Tibial nerve (tissue), 4 donors: ENCODE results near the gene NFKBIB. TPM values are rescaled to one million over a fixed set of nuclear protein-coding genes. Genes with fewer than 3 reads are reported as not detected.

Experiments
- DNase-seq, 2 donors: peaks; one replicate each; pipeline ENCODE4 v3.0.0-alpha.2; 2019; ENCODE audit warnings: low spot score in 2 of 2
- H3K27ac ChIP-seq, 4 donors: fragments of 200-600 bp; sonication (generic) in 3 of 4; one replicate each; pipeline ENCODE4 v1.5.1; 2017 to 2019; ENCODE audit warnings: mild to moderate bottlenecking in 1 of 4
- H3K27me3 ChIP-seq, 2 donors: fragments of 200-600 bp; sonication (generic) in 1 of 2; one replicate each; pipeline versions ENCODE4 v1.5.1 to v1.6.0; 2017 to 2019
- H3K36me3 ChIP-seq, 3 donors: fragments of 200-600 bp; sonication (generic); one replicate each; pipeline ENCODE4 v1.5.1; 2018 to 2019
- H3K4me1 ChIP-seq, 4 donors: fragments of 200-600 bp; sonication (generic) in 3 of 4; one replicate each; pipeline ENCODE4 v1.5.1; 2017 to 2019
- H3K4me3 ChIP-seq, 4 donors: fragments of 200-600 bp; sonication (generic) in 3 of 4; one replicate each; pipeline ENCODE4 v1.5.1; 2017 to 2019; ENCODE audit warnings: mild to moderate bottlenecking in 1 of 4, moderate library complexity in 1 of 4
- H3K9me3 ChIP-seq, 4 donors: fragments of 200-600 bp; sonication (generic) in 3 of 4; one replicate each; pipeline ENCODE4 v1.5.1; 2017 to 2019
- EP300 ChIP-seq, 2 donors: sonication (generic); formaldehyde crosslinking; IDR thresholded peaks; one replicate each; pipeline ENCODE4 v1.6.1; 2017; ENCODE audit warnings: antibody characterized with exemption in 2 of 2, mild to moderate bottlenecking in 1 of 2
- POLR2A ChIP-seq, 2 donors: fragments of 450-650 bp; IDR thresholded peaks; one replicate each; pipeline ENCODE4 v1.6.1; 2017; ENCODE audit warnings: antibody characterized with exemption in 2 of 2, mild to moderate bottlenecking in 2 of 2, moderate library complexity in 2 of 2
- WGBS, 2 donors: methylation state at CpG; one replicate each; pipeline ENCODE4 v1.1.5; 2018; 5-methylcytosine and 5-hydroxymethylcytosine counted together
- total RNA-seq, 4 donors: library from RNA; depleted of rRNA; stranded (reverse); fragments of >200 nt; gene quantifications; one replicate each; pipeline ENCODE4 v1.1.0, GENCODE V29; 2016
- TF ChIP-seq, protein P1 (sequence below), 5 experiments: fragments of 200-600 bp in 3 of 5; fragments of 450-650 bp in 2 of 5; sonication (generic) in 3 of 5; IDR thresholded peaks; one replicate each; pipeline ENCODE4 v1.5.1; 2016 to 2019; ENCODE audit warnings: antibody characterized with exemption in 5 of 5, mild to moderate bottlenecking in 3 of 5, moderate library complexity in 2 of 5

NFKBIB gene
- total RNA-seq, 4 donors from 2014 or later, result 16.0 to 33.0 (median 25.2) TPM

DNA sequence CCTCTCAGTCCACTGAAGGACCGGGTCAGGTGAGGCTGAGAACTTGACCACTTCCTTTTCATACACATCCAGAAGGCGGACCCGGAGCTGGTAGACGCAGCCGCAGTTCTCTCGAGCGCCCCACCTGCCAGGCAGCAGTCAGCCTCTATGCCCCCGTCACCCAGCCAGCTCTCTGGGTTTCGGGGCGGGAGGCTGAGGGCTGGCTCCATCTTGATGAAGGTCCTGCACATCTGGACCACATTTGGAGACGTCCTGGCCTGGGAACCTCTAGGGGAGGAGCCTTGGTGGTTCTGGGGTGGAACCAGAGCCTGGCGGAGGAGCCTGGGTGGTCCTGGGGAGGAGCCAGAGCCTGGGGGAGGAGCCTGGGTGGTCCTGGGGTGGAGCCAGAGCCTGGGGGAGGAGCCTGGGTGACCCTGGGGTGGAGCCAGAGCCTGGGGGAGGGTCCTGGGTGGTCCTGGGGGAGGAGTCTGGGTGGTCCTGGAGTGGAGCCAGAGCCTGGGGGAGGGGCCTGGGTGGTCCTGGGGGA lies 45.3 kb downstream of the NFKBIB start:
- no peak overlapping the region for H3K27ac ChIP-seq

DNA sequence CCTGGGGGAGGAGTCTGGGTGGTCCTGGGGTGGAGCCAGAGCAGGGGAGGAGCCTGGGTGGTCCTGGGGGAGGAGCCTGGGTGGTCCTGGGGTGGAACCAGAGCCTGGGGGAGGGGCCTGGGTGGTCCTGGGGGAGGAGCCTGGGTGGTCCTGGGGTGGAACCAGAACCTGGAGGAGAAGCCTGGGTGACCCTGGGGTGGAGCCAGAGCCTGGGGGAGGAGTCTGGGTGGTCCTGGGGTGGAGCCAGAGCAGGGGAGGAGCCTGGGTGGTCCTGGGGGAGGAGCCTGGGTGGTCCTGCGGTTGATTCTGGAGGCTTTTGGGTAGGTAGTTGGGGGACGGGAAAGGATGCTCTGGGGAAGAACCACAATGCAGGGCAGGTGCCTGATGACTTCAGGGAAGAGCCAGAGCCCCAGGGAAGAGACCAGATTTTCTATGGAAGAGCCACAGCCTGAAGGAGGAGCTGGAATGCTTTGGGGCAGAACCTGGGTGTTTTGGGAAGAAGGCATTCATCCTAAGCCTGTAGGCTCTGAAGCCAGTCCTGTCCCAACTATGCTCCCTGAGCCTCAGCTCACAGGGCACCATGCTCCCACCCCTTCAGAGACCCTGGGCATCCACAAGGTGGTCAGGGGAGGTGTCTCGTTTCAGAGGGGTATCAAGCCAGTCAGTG lies 45.9 kb downstream of the NFKBIB start:
- no peaks in the 10 kb centered on the region for H3K27me3 ChIP-seq
- peaks cover 0 to 55% (median 0%) of the 10 kb centered on the region in 3 donors for H3K36me3 ChIP-seq
- H3K27ac ChIP-seq, result no peak overlapping the region
- no peak overlapping the region for H3K4me3 ChIP-seq
- H3K4me1 ChIP-seq, result peaks cover 0 to 10% (median 7%) of the 10 kb centered on the region in 4 donors
- WGBS, 2 donors, result 82 to 95% methylated on average over 3 of the region's 3 CpGs
- no peaks in the 10 kb centered on the region for H3K9me3 ChIP-seq
- TF ChIP-seq POLR2A (IDR thresholded peaks at IDR 0.05) (no peak), EP300 (IDR thresholded peaks at IDR 0.05) (no peak)
- TF ChIP-seq, protein P1, sequence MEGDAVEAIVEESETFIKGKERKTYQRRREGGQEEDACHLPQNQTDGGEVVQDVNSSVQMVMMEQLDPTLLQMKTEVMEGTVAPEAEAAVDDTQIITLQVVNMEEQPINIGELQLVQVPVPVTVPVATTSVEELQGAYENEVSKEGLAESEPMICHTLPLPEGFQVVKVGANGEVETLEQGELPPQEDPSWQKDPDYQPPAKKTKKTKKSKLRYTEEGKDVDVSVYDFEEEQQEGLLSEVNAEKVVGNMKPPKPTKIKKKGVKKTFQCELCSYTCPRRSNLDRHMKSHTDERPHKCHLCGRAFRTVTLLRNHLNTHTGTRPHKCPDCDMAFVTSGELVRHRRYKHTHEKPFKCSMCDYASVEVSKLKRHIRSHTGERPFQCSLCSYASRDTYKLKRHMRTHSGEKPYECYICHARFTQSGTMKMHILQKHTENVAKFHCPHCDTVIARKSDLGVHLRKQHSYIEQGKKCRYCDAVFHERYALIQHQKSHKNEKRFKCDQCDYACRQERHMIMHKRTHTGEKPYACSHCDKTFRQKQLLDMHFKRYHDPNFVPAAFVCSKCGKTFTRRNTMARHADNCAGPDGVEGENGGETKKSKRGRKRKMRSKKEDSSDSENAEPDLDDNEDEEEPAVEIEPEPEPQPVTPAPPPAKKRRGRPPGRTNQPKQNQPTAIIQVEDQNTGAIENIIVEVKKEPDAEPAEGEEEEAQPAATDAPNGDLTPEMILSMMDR (IDR thresholded peaks at IDR 0.05), result no peak
- DNase-seq, result no peak

More for the DNA sequence above, 45.3 kb downstream of the NFKBIB start:
- H3K27me3 ChIP-seq, result no peaks in the 10 kb centered on the region
- no peak for TF ChIP-seq EP300 (IDR thresholded peaks at IDR 0.05)
- TF ChIP-seq POLR2A (IDR thresholded peaks at IDR 0.05), result no peak
- TF ChIP-seq, protein P1 (IDR thresholded peaks at IDR 0.05), result no peak
- WGBS, 2 donors, result 85 to 92% methylated on average over 10 to 11 of the region's 12 CpGs
- H3K9me3 ChIP-seq, result no peaks in the 10 kb centered on the region
- H3K4me3 ChIP-seq, result no peak overlapping the region
- peaks cover 0 to 6% (median 4%) of the 10 kb centered on the region in 4 donors for H3K4me1 ChIP-seq
- peaks cover 0 to 55% (median 0%) of the 10 kb centered on the region in 3 donors for H3K36me3 ChIP-seq
- DNase-seq, result no peak

DNA sequence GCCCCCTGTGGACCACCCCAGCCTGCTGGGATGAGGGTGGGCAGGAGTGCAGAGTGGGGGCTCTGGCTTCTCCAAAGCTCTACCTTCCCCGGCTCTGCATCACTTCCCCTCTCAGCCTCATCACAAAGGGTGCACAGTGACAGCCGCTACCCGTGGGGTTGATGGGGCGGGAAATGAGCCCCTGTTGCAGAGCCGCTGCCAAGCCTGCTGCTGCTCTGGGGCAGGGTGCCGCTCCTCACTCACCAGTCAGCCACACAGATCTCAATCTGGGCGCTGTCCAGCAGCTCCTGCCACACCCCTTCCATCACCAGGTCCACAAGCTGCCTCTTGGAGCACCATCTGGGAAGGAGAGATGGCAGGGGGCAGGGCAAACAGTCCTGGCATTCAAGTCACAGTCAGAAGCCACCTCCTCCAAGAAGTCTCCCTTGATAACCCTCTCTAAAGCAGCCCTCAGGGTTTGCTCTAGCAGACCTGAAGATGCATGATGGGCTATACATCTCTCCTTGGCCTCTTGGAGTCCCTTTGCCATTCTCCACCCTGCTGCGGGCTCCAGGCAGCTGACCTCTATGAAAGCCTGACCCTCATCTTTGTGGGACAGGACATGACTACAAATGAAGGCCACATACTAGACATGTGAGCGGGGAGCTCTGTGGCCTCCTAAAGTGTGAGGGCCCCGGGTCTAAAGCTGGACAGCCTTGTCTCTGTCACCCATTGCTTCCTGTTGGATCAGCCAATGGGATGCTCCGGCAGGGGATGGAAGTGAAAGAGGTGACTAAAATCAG lies 46.7 kb downstream of the NFKBIB start:
- peaks cover 0 to 10% (median 7%) of the 10 kb centered on the region in 4 donors for H3K4me1 ChIP-seq
- DNase-seq, result no peak
- H3K4me3 ChIP-seq, result no peak overlapping the region
- H3K27ac ChIP-seq, result no peak overlapping the region
- H3K36me3 ChIP-seq, result peaks cover 0 to 52% (median 0%) of the 10 kb centered on the region in 3 donors
- TF ChIP-seq, protein P1 (IDR thresholded peaks at IDR 0.05), result no peak
- TF ChIP-seq POLR2A (IDR thresholded peaks at IDR 0.05) (no peak), EP300 (IDR thresholded peaks at IDR 0.05) (no peak)
- 82 to 89% methylated on average over 11 of the region's 11 CpGs for WGBS, 2 donors
- no peaks in the 10 kb centered on the region for H3K9me3 ChIP-seq
- H3K27me3 ChIP-seq, result no peaks in the 10 kb centered on the region

DNA sequence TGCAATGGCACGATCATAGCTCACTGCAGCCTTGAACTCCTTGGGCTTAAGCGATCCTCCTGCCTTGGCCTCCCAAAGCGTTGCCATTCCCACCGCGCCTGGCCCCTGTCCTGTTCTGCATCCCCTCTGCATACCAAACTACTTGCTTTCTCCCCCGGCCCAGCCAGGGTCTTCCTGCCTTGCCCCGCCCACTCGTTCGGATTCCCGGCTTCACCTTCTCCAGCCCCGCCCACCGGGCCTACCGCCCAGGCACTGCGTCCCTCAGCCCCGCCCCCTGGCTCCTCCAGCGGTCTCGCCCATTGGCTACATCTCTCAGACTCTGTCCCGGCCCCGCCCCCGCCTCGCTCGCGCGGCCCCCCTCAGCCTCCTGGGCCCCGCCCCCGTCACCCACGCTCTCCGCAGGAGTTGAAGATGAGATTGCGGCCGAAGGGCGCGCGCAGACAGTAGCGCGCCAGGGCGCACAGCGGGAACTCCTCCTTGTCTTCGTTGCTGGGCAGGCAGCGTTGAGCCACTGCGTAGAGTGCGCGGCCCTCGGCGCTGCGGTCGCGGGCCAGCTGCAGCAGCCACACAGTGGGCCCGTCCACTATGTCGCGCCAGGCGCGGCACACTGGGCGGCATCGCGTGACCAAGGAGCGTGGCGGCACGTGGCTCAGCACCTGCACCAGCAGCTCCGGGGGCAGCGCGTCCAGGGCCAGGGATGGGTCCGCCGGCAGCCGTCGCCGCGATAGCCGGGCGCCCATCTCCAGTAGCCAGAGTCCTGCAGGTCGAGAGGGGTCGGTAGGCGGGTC lies 50.0 kb downstream of the NFKBIB start:
- no peaks in the 10 kb centered on the region for H3K27me3 ChIP-seq
- H3K27ac ChIP-seq, result peak overlapping the region in 1 of 4 donors; percentile 31
- H3K4me3 ChIP-seq, result peak overlapping the region; percentile 14 to 49 (median 28)
- DNase-seq, result peak; percentile 57 to 62
- TF ChIP-seq EP300 (IDR thresholded peaks at IDR 0.05) (no peak), POLR2A (IDR thresholded peaks at IDR 0.05) (no peak)
- TF ChIP-seq, protein P1 (IDR thresholded peaks at IDR 0.05), result no peak
- no peaks in the 10 kb centered on the region for H3K9me3 ChIP-seq
- WGBS, 2 donors, result 7 to 13% methylated on average over 43 to 67 of the region's 72 CpGs
- H3K4me1 ChIP-seq, result peaks cover 0 to 10% (median 7%) of the 10 kb centered on the region in 4 donors
- H3K36me3 ChIP-seq, result peaks cover 0 to 35% (median 0%) of the 10 kb centered on the region in 3 donors
